Stimulated activated CD4-positive, alpha-beta T cell treated with anti-CD3 and anti-CD28 coated beads, Interleukin-12 subunit alpha, Interleukin-12 subunit beta, amount 100 ng/mL, for 24 hours (primary cell): Measurements from ENCODE around the gene RPAP2.
"Not testable (repeated sequence)": the region's sequence is repeated elsewhere in the genome, so short reads cannot be mapped to it uniquely, and the experiment has no call there.

Experiments used
- DNase-seq, 2 experiments: peaks; one replicate each; pipeline ENCODE4 v3.0.0-alpha.2; 2020; ENCODE audit warnings: low read depth in 2 of 2

Gene RPAP2

GRCh38 chr1:92323473-92324453 lies 24.9 kb downstream of the RPAP2 start:
- no peak for DNase-seq

GRCh38 chr1:92324784-92325183 lies 25.9 kb downstream of the RPAP2 start:
- DNase-seq: no peak

DNA sequence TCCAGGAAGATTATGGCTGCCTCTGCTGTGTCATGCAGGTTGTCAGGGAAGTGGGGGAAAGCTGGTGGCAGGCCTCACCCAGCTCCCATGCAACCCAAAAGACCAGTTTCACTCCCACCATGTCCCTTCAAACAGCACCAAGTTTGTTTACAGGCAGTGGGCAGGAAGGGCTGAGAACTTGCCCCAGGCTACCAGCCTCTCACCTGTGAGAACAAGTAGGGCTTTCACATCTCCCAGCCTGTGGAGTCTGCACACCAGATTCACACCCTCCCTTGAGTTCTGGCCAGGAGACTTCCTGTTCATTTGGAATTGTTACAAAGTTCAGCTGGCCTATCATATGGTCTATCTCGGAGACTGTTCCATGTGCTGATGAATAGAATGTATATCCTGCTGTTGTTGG lies 27.8 kb downstream of the RPAP2 start:
- no peak for DNase-seq

- no peak for DNase-seq
Measured at GRCh38 chr1:92327794-92328193, 28.9 kb downstream of the RPAP2 start.

GRCh38 chr1:92329347-92330129 lies 30.7 kb downstream of the RPAP2 start:
- DNase-seq: no peak

- no peak for DNase-seq
Measured at GRCh38 chr1:92333668-92334067, 34.8 kb downstream of the RPAP2 start.

GRCh38 chr1:92340154-92340553 lies 41.3 kb downstream of the RPAP2 start:
- DNase-seq: no peak

- DNase-seq: no peak
Measured at GRCh38 chr1:92342401-92342800, 43.5 kb downstream of the RPAP2 start.

DNA sequence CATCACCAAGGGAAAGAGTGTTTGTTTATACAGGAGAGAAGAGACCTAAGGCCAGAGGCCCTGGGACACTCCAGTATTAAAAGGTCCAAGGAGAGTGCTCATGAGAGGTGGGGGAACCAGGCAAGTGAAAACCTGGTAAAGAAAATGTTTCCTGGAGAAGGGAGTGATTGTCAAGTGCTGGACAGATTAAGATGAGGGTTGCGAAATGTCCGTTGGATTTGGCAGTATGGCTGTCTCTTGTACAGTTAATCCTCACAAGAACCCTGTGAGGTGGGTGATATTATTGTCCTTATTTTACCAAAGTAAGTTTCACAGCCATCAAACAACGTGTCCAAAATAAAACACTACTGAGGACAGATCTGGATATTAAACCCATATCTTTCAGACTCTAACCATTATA lies 44.2 kb downstream of the RPAP2 start:
- DNase-seq: no peak

- no peak for DNase-seq
Measured at GRCh38 chr1:92346866-92347640, 48.2 kb downstream of the RPAP2 start.

DNA sequence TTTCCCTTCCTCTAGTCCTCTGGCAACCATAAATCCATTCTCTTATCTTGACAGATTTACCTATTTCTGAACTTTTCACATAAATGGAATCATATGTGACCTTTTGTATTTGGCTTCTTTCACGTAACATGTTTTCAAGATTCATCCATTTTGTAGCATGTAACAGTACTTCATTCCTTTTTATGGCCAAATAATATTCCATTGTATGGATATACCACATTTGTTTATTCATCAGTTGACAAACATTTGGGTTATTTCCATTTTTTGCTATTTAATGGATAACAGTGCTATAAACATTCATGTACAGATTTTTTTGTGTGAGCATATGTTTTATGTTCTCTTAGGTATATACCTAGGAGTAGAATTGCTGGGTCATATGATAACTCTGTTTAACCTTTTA lies 54.0 kb downstream of the RPAP2 start:
- no peak for DNase-seq

DNA sequence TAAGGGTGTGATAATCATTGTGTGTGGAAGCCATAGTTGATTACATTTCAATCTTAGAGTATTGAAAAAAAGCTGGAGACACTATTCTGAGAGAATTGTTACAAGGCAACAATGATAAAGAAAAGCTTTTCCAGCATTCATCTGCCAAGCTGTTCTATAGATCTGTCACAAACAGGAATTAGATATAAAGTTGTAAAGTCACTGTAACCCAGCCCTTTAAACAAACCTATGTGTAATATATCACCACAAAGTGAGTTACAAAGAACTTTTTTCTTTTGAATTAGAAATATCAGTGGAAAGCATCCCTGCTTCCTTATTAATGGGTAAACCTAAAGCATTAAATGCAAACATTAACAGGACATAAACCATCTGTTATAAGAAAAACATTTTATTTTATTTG lies 55.4 kb downstream of the RPAP2 start:
- DNase-seq: no peak

DNA sequence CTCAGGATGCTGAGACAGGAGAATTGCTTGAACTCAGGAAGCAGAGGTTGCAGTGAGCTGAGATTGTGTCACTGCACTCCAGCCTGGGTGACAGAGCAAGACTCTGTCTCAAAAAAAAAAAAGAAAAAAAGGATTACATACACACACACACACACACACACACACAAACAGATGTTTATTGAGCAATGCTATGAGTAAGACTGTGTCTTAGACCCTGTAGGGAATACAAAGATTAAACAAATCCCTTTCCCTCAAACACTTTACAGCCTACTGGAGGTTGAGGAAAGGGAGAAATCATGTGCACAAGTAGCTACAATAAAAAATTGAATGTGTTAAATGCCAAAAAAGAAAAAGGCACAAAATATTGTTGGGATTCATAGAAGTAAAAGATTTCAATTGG lies 58.1 kb downstream of the RPAP2 start:
- no peak for DNase-seq

DNA sequence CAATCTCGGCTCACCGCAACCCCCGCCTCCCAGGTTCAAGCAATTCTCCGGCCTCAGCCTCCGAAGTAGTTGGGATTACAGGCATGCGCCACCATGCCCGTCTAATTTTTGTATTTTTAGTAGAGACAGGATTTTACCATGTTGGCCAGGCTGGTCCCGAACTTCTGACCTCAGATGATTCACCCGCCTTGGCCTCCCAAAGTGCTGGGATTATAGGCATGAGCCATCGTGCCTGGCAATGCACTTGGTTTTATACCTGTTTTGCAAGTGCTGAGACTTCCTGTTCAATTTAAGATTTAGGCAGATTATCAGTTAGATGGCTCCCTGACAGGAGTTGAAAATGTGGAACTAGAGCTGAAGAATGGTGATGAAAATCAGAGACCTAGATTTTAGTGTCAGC lies 60.5 kb downstream of the RPAP2 start:
- DNase-seq: not testable (repeated sequence)

DNA sequence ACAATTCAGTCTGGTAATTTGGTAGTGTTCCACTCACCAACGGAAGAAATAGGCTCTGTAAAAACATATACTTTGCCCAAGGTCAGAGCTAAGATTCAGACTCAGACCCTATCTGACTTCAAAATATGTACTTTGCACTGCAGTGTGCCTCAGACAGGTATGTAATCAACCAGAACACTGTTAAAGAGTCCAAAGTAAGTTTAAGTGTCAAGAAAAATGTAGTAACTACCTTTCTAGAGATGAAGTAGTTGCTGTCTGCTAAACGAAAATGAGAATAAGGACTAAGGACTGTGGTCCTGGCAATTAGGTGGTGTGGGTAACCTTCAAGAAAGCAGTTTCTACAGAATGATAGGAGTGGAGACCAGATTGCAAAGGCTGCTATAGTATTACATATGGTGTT lies 61.1 kb downstream of the RPAP2 start:
- DNase-seq: no peak

DNA sequence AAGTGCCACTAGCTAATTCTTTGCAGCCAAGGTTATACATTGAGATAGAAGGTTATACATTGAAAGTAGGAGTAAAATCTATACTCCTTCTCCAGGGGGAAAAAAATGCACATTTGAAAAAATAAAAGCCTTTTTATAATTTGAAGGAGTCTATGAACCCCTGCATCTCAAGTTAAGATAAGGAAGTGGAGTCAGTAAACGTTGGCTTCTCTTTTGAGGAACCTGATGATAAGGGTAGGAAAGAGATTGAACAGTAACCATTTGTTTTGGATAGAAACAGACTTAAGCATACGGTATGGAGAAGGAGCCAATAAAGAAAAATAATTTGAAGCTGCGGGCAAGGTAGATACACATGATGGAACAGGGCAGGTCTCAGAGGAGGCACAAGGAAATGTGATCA lies 64.1 kb downstream of the RPAP2 start:
- no peak for DNase-seq

GRCh38 chr1:92363401-92363800 lies 64.5 kb downstream of the RPAP2 start:
- DNase-seq: no peak

DNA sequence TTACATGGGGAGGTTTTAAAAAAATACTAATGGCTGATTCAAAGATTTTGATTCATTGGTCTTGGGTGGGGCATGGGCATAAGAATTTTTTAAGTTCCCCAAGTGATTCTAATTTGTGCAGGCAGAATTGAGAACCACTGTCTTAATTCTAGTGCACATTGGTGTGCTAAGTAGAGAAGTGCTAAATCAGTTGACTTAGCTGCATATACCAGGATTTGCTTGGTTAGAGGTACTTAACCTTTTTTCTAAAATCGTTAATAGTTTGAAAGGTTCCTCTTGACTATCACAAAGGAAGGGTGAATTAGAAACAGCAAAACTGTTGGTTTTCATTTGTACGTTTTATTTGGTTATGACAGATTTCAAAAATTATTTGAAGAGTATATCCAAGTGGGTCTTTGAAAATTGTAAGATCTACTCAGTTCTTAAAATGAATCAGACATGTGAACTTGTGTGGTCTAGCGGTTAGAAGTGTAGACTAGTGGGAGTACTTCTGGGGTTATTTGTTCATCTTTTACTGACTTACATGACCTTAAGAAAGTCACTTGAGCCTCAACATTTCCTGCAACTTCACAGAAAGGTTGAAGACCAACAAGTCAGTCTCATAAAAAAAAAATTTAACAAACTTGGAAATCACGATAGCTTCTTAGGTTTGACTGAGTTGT lies 66.7 kb downstream of the RPAP2 start:
- no peak for DNase-seq

GRCh38 chr1:92366040-92366395 lies 67.2 kb downstream of the RPAP2 start:
- DNase-seq: no peak

GRCh38 chr1:92367496-92367895 lies 68.6 kb downstream of the RPAP2 start:
- no peak for DNase-seq

DNA sequence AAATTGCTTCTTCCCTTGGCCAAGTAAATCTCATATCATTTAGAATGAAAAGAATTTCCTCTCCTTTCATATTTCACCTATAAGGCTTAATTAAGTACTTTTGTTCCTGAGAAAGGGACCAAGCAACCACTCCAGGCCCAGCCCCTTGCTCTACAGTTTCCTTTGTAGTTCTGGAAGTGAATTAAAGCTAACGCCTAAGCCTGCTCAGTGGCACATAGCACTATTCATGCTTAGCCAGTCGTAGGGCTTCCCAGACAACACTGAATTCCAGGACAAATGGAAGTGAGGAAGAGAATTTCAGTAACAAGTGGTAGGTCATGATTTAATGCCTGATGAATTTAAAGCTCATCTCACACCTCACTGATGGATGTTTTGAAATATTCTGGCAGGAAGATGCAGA lies 73.3 kb downstream of the RPAP2 start:
- DNase-seq: no peak

- no peak for DNase-seq
Measured at GRCh38 chr1:92374223-92374622, 75.4 kb downstream of the RPAP2 start.
